Right lobe of liver (tissue), 6 donors: ENCODE results near the gene USP12. TPM values are rescaled to one million over a fixed set of nuclear protein-coding genes. Genes with fewer than 3 reads are reported as not detected.
A peak's percentile ranks its signal among the peaks of the same experiment; 100 is the strongest.

Experiments
- ATAC-seq, 4 donors: fragments of 200-7000 bp; cut with Tn5 transposase; one replicate each; pipeline ENCODE4 v1.9.1; 2020; ENCODE audit warnings: mild to moderate bottlenecking in 4 of 4, moderate library complexity in 4 of 4
- DNase-seq, 3 donors: peaks; one replicate each; pipeline ENCODE4 v3.0.0-alpha.2; 2020
- H3K27ac ChIP-seq, 3 donors: fragments of 200-600 bp; one replicate each; pipeline ENCODE4 v1.8.0; 2022
- H3K27me3 ChIP-seq, 2 donors: fragments of 200-600 bp; one replicate each; pipeline ENCODE4 v1.8.0; 2022
- H3K36me3 ChIP-seq, 4 donors: fragments of 200-600 bp; sonication (generic) in 1 of 4; one replicate each; pipeline versions ENCODE4 v1.5.1 to v1.8.0; 2017 to 2022; ENCODE audit warnings: control low read depth in 1 of 4
- H3K4me1 ChIP-seq, 4 donors: fragments of 200-600 bp; sonication (generic) in 1 of 4; one replicate each; pipeline versions ENCODE4 v1.5.1 to v1.8.0; 2017 to 2022; ENCODE audit warnings: control low read depth in 1 of 4
- H3K4me3 ChIP-seq, 3 donors: fragments of 200-600 bp; one replicate each; pipeline ENCODE4 v1.8.0; 2022
- H3K9me3 ChIP-seq, 4 donors: fragments of 200-600 bp; sonication (generic) in 1 of 4; one replicate each; pipeline versions ENCODE4 v1.5.1 to v1.8.0; 2017 to 2022; ENCODE audit warnings: control low read depth in 1 of 4
- POLR2A ChIP-seq: fragments of 450-650 bp; IDR thresholded peaks from one replicate; pipeline ENCODE4 v1.6.1; 2017; ENCODE audit warnings: antibody characterized with exemption, mild to moderate bottlenecking
- WGBS: methylation state at CpG from one replicate; pipeline ENCODE4 v1.1.6; 2018; ENCODE audit warnings: low coverage, low lambda C conversion rate; ENCODE audit not compliant: insufficient coverage; ENCODE audit errors: missing lambda C conversion rate; 5-methylcytosine and 5-hydroxymethylcytosine counted together
- intact Hi-C, 2 donors: fragments of 100-400 bp; cut with DNase I; formaldehyde crosslinking; loops; one replicate each; pipeline versions ENCODE4 v1.11.2 to v1.14.1; 2022
- total RNA-seq, 6 experiments: library from RNA; depleted of rRNA in 2 of 6; stranded (reverse); fragments of >200 nt in 2 of 6; fragmentation: NEBNext Ultra II Directional in 3 of 6; extraction: Animal tissue kit (Norgen Biotek cat#: 25700) in 3 of 6; gene quantifications; one replicate each; pipeline versions ENCODE4 v1.1.0 to v1.2.4, GENCODE V29; 2016 to 2023
- TF ChIP-seq, protein P1 (sequence below), 4 donors: fragments of 200-600 bp in 3 of 4; fragments of 450-650 bp in 1 of 4; IDR thresholded peaks; one replicate each; pipeline versions ENCODE4 v1.5.1 to v1.8.0; 2016 to 2022; ENCODE audit warnings: antibody characterized with exemption in 4 of 4, mild to moderate bottlenecking in 2 of 4
- donor health status: DM: no; HTN: yes; CAD: no.
- donor health status: DM: no; HTN: no; CAD: no.
- donor health status: DM: no; HTN: no; CAD: no.
- donor health status: DM: no; HTN: yes; CAD: no.
- donor health status: DM: no; HTN: yes; CAD: no.

The USP12 gene
- total RNA-seq, 6 experiments from 2014 or later, result 11.5 to 25.4 (median 14.6) TPM

DNA sequence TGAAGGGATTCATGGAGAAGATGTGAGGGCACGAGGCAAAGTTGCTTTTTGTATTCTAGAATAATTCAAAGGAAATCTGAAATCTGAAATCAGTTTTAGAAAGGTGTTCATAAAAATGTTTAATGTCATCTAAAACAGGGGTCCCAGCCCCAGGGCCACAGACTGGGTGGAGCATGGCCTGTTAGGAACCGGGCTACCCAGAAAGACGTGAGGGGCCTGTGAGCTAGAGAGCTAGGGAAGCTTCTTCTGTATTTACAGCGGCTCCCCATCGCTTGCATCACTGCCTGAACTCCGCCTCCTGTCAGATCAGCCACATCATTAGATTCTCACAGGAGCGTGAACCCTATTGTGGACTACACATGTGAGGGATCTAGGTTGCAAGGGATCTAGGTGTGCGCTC, 151.2 kb downstream of the USP12 start:
- H3K36me3 ChIP-seq, result no peaks in the 10 kb centered on the region
- no peak overlapping the region for H3K4me3 ChIP-seq
- H3K27ac ChIP-seq, result no peak overlapping the region
- no peak for DNase-seq
- intact Hi-C loops, result no loop called here
- peaks cover 0 to 25% (median 9%) of the 10 kb centered on the region in 4 donors for H3K4me1 ChIP-seq
- no peak for TF ChIP-seq POLR2A
- TF ChIP-seq, protein P1, sequence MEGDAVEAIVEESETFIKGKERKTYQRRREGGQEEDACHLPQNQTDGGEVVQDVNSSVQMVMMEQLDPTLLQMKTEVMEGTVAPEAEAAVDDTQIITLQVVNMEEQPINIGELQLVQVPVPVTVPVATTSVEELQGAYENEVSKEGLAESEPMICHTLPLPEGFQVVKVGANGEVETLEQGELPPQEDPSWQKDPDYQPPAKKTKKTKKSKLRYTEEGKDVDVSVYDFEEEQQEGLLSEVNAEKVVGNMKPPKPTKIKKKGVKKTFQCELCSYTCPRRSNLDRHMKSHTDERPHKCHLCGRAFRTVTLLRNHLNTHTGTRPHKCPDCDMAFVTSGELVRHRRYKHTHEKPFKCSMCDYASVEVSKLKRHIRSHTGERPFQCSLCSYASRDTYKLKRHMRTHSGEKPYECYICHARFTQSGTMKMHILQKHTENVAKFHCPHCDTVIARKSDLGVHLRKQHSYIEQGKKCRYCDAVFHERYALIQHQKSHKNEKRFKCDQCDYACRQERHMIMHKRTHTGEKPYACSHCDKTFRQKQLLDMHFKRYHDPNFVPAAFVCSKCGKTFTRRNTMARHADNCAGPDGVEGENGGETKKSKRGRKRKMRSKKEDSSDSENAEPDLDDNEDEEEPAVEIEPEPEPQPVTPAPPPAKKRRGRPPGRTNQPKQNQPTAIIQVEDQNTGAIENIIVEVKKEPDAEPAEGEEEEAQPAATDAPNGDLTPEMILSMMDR (IDR thresholded peaks at IDR 0.05), result no peak
- WGBS, result 67% methylated on average over 1 of the region's 8 CpGs
- H3K9me3 ChIP-seq, result no peaks in the 10 kb centered on the region
- no peak for ATAC-seq
- no peaks in the 10 kb centered on the region for H3K27me3 ChIP-seq

DNA sequence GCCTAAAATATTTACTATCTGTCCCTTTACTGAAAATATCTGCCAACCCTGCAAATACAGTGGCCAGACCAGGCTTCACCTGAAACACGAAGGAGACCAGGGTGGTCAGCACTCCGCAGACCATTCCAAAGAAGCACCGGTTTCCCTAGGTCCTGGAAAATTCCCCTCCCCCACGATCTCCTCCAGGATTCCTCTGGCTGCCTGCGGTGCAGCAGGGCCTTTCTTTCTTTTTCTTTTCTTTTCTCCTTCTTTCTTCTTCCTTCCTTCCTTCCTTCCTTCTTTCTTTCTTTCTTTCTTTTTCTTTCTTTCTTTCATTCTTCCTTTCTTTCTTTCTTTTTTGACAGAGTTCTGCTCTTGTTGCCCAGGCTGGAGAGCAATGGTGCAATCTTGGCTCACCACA, 152.7 kb downstream of the USP12 start:
- no peak for DNase-seq
- intact Hi-C loops, result no loop called here
- H3K27ac ChIP-seq, result peak overlapping the region in 2 of 3 donors; percentile 78 to 83
- H3K36me3 ChIP-seq, result no peaks in the 10 kb centered on the region
- TF ChIP-seq, protein P1 (IDR thresholded peaks at IDR 0.05), result no peak
- TF ChIP-seq POLR2A, result no peak
- peaks cover 0 to 25% (median 9%) of the 10 kb centered on the region in 4 donors for H3K4me1 ChIP-seq
- peak overlapping the region in 1 of 3 donors; percentile 5 for H3K4me3 ChIP-seq
- peak in 3 of 4 donors; percentile 43 to 68 (median 67) for ATAC-seq
- no peaks in the 10 kb centered on the region for H3K27me3 ChIP-seq
- 31% methylated on average over 5 of the region's 5 CpGs for WGBS
- H3K9me3 ChIP-seq, result no peaks in the 10 kb centered on the region

DNA sequence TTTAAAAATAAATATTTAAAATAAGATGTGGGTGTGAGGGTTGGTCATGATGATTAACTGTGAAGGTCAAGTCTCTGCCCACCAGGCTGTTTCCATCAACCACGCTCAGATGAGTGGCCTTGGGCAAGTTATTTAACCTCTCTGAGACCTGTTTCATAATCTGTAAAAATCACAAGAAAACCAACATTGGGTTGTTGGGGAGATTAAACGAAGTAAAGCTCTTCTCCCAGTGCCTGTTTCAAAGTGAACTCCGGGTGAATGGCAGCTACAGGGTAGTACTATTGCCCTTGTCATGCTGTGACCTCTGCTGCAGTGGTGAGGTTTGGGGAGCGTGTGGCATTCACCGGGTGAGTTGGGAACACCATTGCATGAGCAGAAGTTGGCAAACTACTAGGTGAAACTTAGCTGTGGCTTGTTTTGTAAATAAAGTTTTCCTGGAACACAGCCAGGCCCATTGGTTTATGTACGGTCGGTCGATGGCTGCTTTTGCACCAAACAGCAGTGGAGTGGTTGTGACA, 153.2 kb downstream of the USP12 start:
- Histone ChIP-seq H3K36me3 (no peaks in the 10 kb centered on the region), H3K9me3 (no peaks in the 10 kb centered on the region), H3K27ac (peak overlapping the region in 2 of 3 donors; percentile 78 to 83), H3K27me3 (no peaks in the 10 kb centered on the region), H3K4me1 (peaks cover 0 to 25% (median 9%) of the 10 kb centered on the region in 4 donors), H3K4me3 (peak overlapping the region in 1 of 3 donors; percentile 5)
- TF ChIP-seq, protein P1 (IDR thresholded peaks at IDR 0.05), result no peak
- TF ChIP-seq POLR2A, result peak; percentile 11
- 16% methylated on average over 4 of the region's 8 CpGs for WGBS
- ATAC-seq, result peak; percentile 87 to 96 (median 94)
- intact Hi-C loops, result no loop called here
- peak; percentile 56 to 90 (median 87) for DNase-seq

DNA sequence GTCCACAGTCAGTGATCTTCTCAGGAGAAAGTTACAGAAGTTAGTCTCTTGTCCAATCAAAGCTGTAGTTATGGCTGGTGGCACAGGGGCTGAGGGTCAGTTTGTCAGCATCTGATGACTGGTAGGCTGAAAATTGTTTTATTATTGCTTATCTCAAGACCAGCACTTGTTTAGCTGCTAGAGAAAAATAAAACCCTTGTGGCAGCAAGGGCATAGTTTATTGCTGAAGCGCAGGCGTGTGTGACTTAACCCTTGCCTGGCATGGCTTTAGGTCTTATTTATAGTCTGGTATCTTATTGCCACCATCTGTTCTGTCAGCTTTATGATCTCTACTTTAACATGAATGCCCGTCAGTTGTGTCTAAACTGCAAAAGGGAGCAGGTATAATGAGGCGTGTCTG, 154.7 kb downstream of the USP12 start:
- no peak overlapping the region for H3K4me3 ChIP-seq
- WGBS, result 100% methylated on average over 4 of the region's 4 CpGs
- no peaks in the 10 kb centered on the region for H3K36me3 ChIP-seq
- H3K9me3 ChIP-seq, result no peaks in the 10 kb centered on the region
- H3K4me1 ChIP-seq, result peaks cover 0 to 19% (median 9%) of the 10 kb centered on the region in 4 donors
- TF ChIP-seq POLR2A, result no peak
- TF ChIP-seq, protein P1 (IDR thresholded peaks at IDR 0.05), result no peak
- no peak overlapping the region for H3K27ac ChIP-seq
- ATAC-seq, result no peak
- DNase-seq, result no peak
- H3K27me3 ChIP-seq, result no peaks in the 10 kb centered on the region
- intact Hi-C loops, result no loop called here

Other genes starting within 250 kb of the USP12 start
- 100 to 1,000 TPM; 174 to 362 (median 317) TPM for gene RPL21, start 79.7 kb upstream of the USP12 start, total RNA-seq
- gene RASL11A, start 99.0 kb upstream of the USP12 start, total RNA-seq, result 10 to 100 TPM in 1 of 6 experiments, 1 to 10 TPM in 5; 4.2 to 23.4 (median 6.1) TPM